NCI-H1092 (cell line): ENCODE data around the gene NGEF.

Experiments used
- DNase-seq: peaks from one replicate; lab custom pipeline; 2025; lab: John Stamatoyannopoulos, UW

The NGEF gene

GRCh38 chr2:232897598-232898408 is 115.3 kb downstream of the NGEF start:
- DNase-seq, result no peak

GRCh38 chr2:232896720-232897597 is 116.1 kb downstream of the NGEF start:
- no peak for DNase-seq

- DNase-seq, result no peak
Observed at GRCh38 chr2:232896111-232896510, 116.9 kb downstream of the NGEF start.

GRCh38 chr2:232894746-232895145 is 118.3 kb downstream of the NGEF start:
- no peak for DNase-seq

GRCh38 chr2:232894251-232894650 is 118.8 kb downstream of the NGEF start:
- no peak for DNase-seq

GRCh38 chr2:232893834-232894233 is 119.2 kb downstream of the NGEF start:
- DNase-seq, result no peak

GRCh38 chr2:232892843-232893242 is 120.2 kb downstream of the NGEF start:
- DNase-seq, result no peak

- no peak for DNase-seq
Observed at GRCh38 chr2:232892221-232892620, 120.8 kb downstream of the NGEF start.

GRCh38 chr2:232891621-232892071 is 121.4 kb downstream of the NGEF start:
- no peak for DNase-seq

- no peak for DNase-seq
Observed at GRCh38 chr2:232890896-232891601, 122.0 kb downstream of the NGEF start.

- DNase-seq, result no peak
Observed at GRCh38 chr2:232890536-232890895, 122.5 kb downstream of the NGEF start.

GRCh38 chr2:232889876-232890401 is 123.1 kb downstream of the NGEF start:
- no peak for DNase-seq

GRCh38 chr2:232888839-232889529 is 124.1 kb downstream of the NGEF start:
- DNase-seq, result no peak

GRCh38 chr2:232888099-232888836 is 124.8 kb downstream of the NGEF start:
- DNase-seq, result no peak

GRCh38 chr2:232887171-232887850 is 125.7 kb downstream of the NGEF start:
- DNase-seq, result no peak

GRCh38 chr2:232886632-232887031 is 126.4 kb downstream of the NGEF start:
- no peak for DNase-seq

- no peak for DNase-seq
Observed at GRCh38 chr2:232886176-232886575, 126.9 kb downstream of the NGEF start.

- DNase-seq, result no peak
Observed at GRCh38 chr2:232885264-232885961, 127.6 kb downstream of the NGEF start.

- no peak for DNase-seq
Observed at GRCh38 chr2:232884549-232885263, 128.3 kb downstream of the NGEF start.
